WTC11 (cell line): Measurements from ENCODE around the gene METAP1. TPM values are rescaled to one million over a fixed set of nuclear protein-coding genes. Genes with fewer than 3 reads are reported as not detected.
"Not testable (repeated sequence)": the region's sequence is repeated elsewhere in the genome, so short reads cannot be mapped to it uniquely, and the experiment has no call there.

Experiments used
- ATAC-seq: fragments of 200-7000 bp; cut with Tn5 transposase; 2 replicates; pipeline ENCODE4 v1.10.0; 2021; ENCODE audit warnings: mild to moderate bottlenecking, moderate library complexity
- CTCF ChIA-PET: fragments of 300-600 bp; sonication (Branson Sonifier 250); formaldehyde crosslinking; loops from one replicate; lab custom pipeline; 2021; ENCODE audit warnings: antibody characterized with exemption; lab: Charles Lee
- POLR2A ChIA-PET: fragments of 350-600 bp; sonication (Branson Sonifier 250); formaldehyde crosslinking; loops from one replicate; lab custom pipeline; 2021; ENCODE audit warnings: antibody characterized with exemption; lab: Charles Lee
- DNase-seq: peaks from one replicate; pipeline ENCODE4 v3.0.0; 2021; ENCODE audit warnings: low spot score
- H3K27ac Mint-ChIP-seq: 2 replicates; pipeline ENCODE4 v1.8.0; 2021; ENCODE audit warnings: mixed read lengths
- H3K27me3 Mint-ChIP-seq: 2 replicates; pipeline ENCODE4 v1.8.0; 2021; ENCODE audit warnings: low read depth, mild to moderate bottlenecking, moderate library complexity, mixed read lengths
- H3K36me3 Mint-ChIP-seq: 2 replicates; pipeline ENCODE4 v1.8.0; 2021; ENCODE audit warnings: mixed read lengths
- H3K4me1 Mint-ChIP-seq: 2 replicates; pipeline ENCODE4 v1.8.0; 2022; ENCODE audit warnings: mixed read lengths
- H3K4me3 Mint-ChIP-seq: 2 replicates; pipeline ENCODE4 v1.8.0; 2021; ENCODE audit warnings: mild to moderate bottlenecking, moderate library complexity, mixed read lengths
- H3K9me3 Mint-ChIP-seq: 2 replicates; pipeline ENCODE4 v1.8.0; 2021; ENCODE audit warnings: mixed read lengths
- AR ChIP-seq: fragments of 250-450 bp; sonication (Bioruptor Pico); IDR thresholded peaks from 2 replicates; pipeline ENCODE4 v1.9.0; 2021; ENCODE audit warnings: mild to moderate bottlenecking
- GRHL2 ChIP-seq: fragments of 250-450 bp; sonication (Bioruptor Pico); IDR thresholded peaks from 2 replicates; pipeline ENCODE4 v1.8.0; 2022; ENCODE audit warnings: mild to moderate bottlenecking, moderate library complexity; ENCODE audit not compliant: insufficient replicate concordance, severe bottlenecking
- MLX ChIP-seq: sonication (generic); formaldehyde crosslinking; IDR thresholded peaks from 2 replicates; pipeline ENCODE4 v1.8.1; 2023; ENCODE audit warnings: mild to moderate bottlenecking, missing genetic modification reagents, moderate library complexity
- NFYB ChIP-seq: sonication (generic); formaldehyde crosslinking; conservative IDR thresholded peaks from 2 replicates; pipeline ENCODE4 v1.8.0; 2022; ENCODE audit warnings: low read depth, missing genetic modification reagents
- OVOL2 ChIP-seq: fragments of 250-450 bp; sonication (Bioruptor Pico); IDR thresholded peaks from 2 replicates; pipeline ENCODE4 v1.9.0; 2021; ENCODE audit warnings: mild to moderate bottlenecking, borderline replicate concordance
- RELA ChIP-seq: sonication (generic); formaldehyde crosslinking; IDR thresholded peaks from 2 replicates; pipeline ENCODE4 v1.8.1; 2022; ENCODE audit warnings: missing genetic modification reagents, mild to moderate bottlenecking, borderline replicate concordance
- SP1 ChIP-seq: sonication (generic); formaldehyde crosslinking; conservative IDR thresholded peaks from 2 replicates; pipeline ENCODE4 v1.8.1; 2022; ENCODE audit warnings: missing genetic modification reagents
- ZNF219 ChIP-seq: sonication (generic); formaldehyde crosslinking; IDR thresholded peaks from 2 replicates; pipeline ENCODE4 v1.8.0; 2023; ENCODE audit warnings: missing genetic modification reagents, mild to moderate bottlenecking, borderline replicate concordance
- ZNF281 ChIP-seq: sonication (generic); formaldehyde crosslinking; IDR thresholded peaks from 2 replicates; pipeline ENCODE4 v1.8.0; 2023; ENCODE audit warnings: mild to moderate bottlenecking, missing genetic modification reagents
- total RNA-seq: library from RNA; stranded (reverse); gene quantifications from 3 replicates; pipeline ENCODE4 v1.2.3, GENCODE V29; 2021

The METAP1 gene
- total RNA-seq, 1 experiment from 2014 or later = 102 TPM

- H3K27me3 Mint-ChIP-seq, CTCF ChIA-PET, DNase-seq, ATAC-seq, H3K36me3 Mint-ChIP-seq, H3K9me3 Mint-ChIP-seq, POLR2A ChIA-PET, H3K27ac Mint-ChIP-seq, H3K4me3 Mint-ChIP-seq: not testable (repeated sequence)
- peaks cover 19% of the 10 kb centered on the region for H3K4me1 Mint-ChIP-seq
- TF ChIP-seq NFYB = 0 out of 2 replicates have a peak, but pooled peaks have one; percentile 13
Observed at GRCh38 chr4:98992835-98993234, 2.7 kb upstream of the METAP1 start.

GRCh38 chr4:98993419-98994071 lies 2.0 kb upstream of the METAP1 start:
- Mint-ChIP-seq H3K27ac (no peak overlapping the region), H3K4me1 (peaks cover 25% of the 10 kb centered on the region), H3K27me3 (no peaks in the 10 kb centered on the region), H3K36me3 (0 out of 2 replicates have a peak, but pooled peaks cover 2% of the 10 kb centered on the region), H3K4me3 (no peak overlapping the region), H3K9me3 (peaks cover 8% of the 10 kb centered on the region)
- no peak for TF ChIP-seq ZNF281 (CRISPR knock-in tag)
- no peak for TF ChIP-seq AR (CRISPR knock-in tag)
- no peak for TF ChIP-seq MLX (CRISPR knock-in tag)
- TF ChIP-seq, all 79 proteins: peak for 0
- POLR2A ChIA-PET = interaction anchor here (3.0 kb wide), 1 partner anchor 65 kb away, joined by 42 read pairs; the partner anchor contains the start of gene EIF4E
- ATAC-seq (no peak), DNase-seq (no peak)
- CTCF ChIA-PET = interaction anchor here (2.6 kb wide), 1 partner anchor 63 kb away, joined by 76 read pairs; no protein-coding TSS in a partner anchor

GRCh38 chr4:98994474-98995182 lies 893 bp upstream of the METAP1 start:
- DNase-seq = no peak
- Mint-ChIP-seq H3K4me3 (peak overlapping the region; percentile 81), H3K4me1 (peaks cover 28% of the 10 kb centered on the region), H3K27ac (peak overlapping the region; percentile 88), H3K27me3 (no peaks in the 10 kb centered on the region), H3K9me3 (peaks cover 8% of the 10 kb centered on the region), H3K36me3 (0 out of 2 replicates have a peak, but pooled peaks cover 2% of the 10 kb centered on the region)
- TF ChIP-seq GRHL2 (CRISPR knock-in tag) (no peak), SP1 (0 out of 2 replicates have a peak, but pooled peaks have one; percentile 1), RELA (CRISPR knock-in tag) (no peak), OVOL2 (CRISPR knock-in tag) (no peak), ZNF219 (CRISPR knock-in tag) (no peak), ZNF281 (CRISPR knock-in tag) (no peak)
- CTCF ChIA-PET = interaction anchor here (0.6 to 2.6 kb wide), 41 partner anchors 9 to 527 kb away, joined by 3 to 76 read pairs (median 4); partner anchors contain the start of gene EIF4E
- POLR2A ChIA-PET = interaction anchor here (0.5 to 3.0 kb wide), 14 partner anchors 11 to 851 kb away, joined by 3 to 42 read pairs (median 4); partner anchors contain the start of genes ADH5, EIF4E, RAP1GDS1 and STPG2
- ATAC-seq = no peak
